ENCODE data around the gene METTL5.

Gene METTL5

GRCh38 chr2:169797601-169798000 lies 27.1 kb downstream of the METTL5 start:
- TF ChIP-seq REST (IDR thresholded peaks at IDR 0.05; ENCODE audit: insufficient read depth in 1 of 2, low read depth in 2 of 2, low read length in 2 of 2) = no peak
- no peak for TF ChIP-seq TAF1 (IDR thresholded peaks at IDR 0.05; ENCODE audit: borderline replicate concordance, insufficient read depth, low read length)
- no peak for TF ChIP-seq SIN3A (IDR thresholded peaks at IDR 0.05; ENCODE audit: borderline replicate concordance, insufficient read depth, low read length)

GRCh38 chr2:169796441-169796840 lies 28.3 kb downstream of the METTL5 start:
- no peak for TF ChIP-seq FOXP2 (optimal IDR thresholded peaks at IDR 0.05; ENCODE audit: borderline replicate concordance, extremely low read depth, extremely low read length, insufficient read depth)
- no peak for TF ChIP-seq REST (IDR thresholded peaks at IDR 0.05; ENCODE audit: insufficient read depth in 1 of 2, low read depth in 2 of 2, low read length in 2 of 2)
- TF ChIP-seq POLR2AphosphoS5 (IDR thresholded peaks at IDR 0.05; ENCODE audit: low read depth, low read length) = no peak
- TF ChIP-seq TAF1 (IDR thresholded peaks at IDR 0.05; ENCODE audit: borderline replicate concordance, insufficient read depth, low read length) = no peak
- TF ChIP-seq SIN3A (IDR thresholded peaks at IDR 0.05; ENCODE audit: borderline replicate concordance, insufficient read depth, low read length) = no peak

- no peak for TF ChIP-seq TAF1 (IDR thresholded peaks at IDR 0.05; ENCODE audit: borderline replicate concordance, insufficient read depth, low read length)
- no peak for TF ChIP-seq POLR2AphosphoS5 (IDR thresholded peaks at IDR 0.05; ENCODE audit: low read depth, low read length)
- TF ChIP-seq SIN3A (IDR thresholded peaks at IDR 0.05; ENCODE audit: borderline replicate concordance, insufficient read depth, low read length) = no peak
- TF ChIP-seq FOXP2 (optimal IDR thresholded peaks at IDR 0.05; ENCODE audit: borderline replicate concordance, extremely low read depth, extremely low read length, insufficient read depth) = no peak
Observed at GRCh38 chr2:169795181-169795580, 29.5 kb downstream of the METTL5 start.

GRCh38 chr2:169790581-169790980 lies 34.1 kb downstream of the METTL5 start:
- TF ChIP-seq POLR2AphosphoS5 (IDR thresholded peaks at IDR 0.05; ENCODE audit: low read depth, low read length) (no peak), TAF1 (IDR thresholded peaks at IDR 0.05; ENCODE audit: borderline replicate concordance, insufficient read depth, low read length) (no peak), REST (IDR thresholded peaks at IDR 0.05; ENCODE audit: insufficient read depth in 1 of 2, low read depth in 2 of 2, low read length in 2 of 2) (no peak), SIN3A (IDR thresholded peaks at IDR 0.05; ENCODE audit: borderline replicate concordance, insufficient read depth, low read length) (no peak), FOXP2 (optimal IDR thresholded peaks at IDR 0.05; ENCODE audit: borderline replicate concordance, extremely low read depth, extremely low read length, insufficient read depth) (no peak)

GRCh38 chr2:169782513-169782912 lies 42.2 kb downstream of the METTL5 start:
- TF ChIP-seq SIN3A (IDR thresholded peaks at IDR 0.05; ENCODE audit: borderline replicate concordance, insufficient read depth, low read length) (no peak), FOXP2 (optimal IDR thresholded peaks at IDR 0.05; ENCODE audit: borderline replicate concordance, extremely low read depth, extremely low read length, insufficient read depth) (no peak), POLR2AphosphoS5 (IDR thresholded peaks at IDR 0.05; ENCODE audit: low read depth, low read length) (no peak), REST (IDR thresholded peaks at IDR 0.05; ENCODE audit: insufficient read depth in 1 of 2, low read depth in 2 of 2, low read length in 2 of 2) (no peak), TAF1 (IDR thresholded peaks at IDR 0.05; ENCODE audit: borderline replicate concordance, insufficient read depth, low read length) (no peak)

Measured in PFSK-1 (cell line).